HEK293 (cell line): ENCODE results near the gene SLC46A1.
A peak's percentile ranks its signal among the peaks of the same experiment; 100 is the strongest.

Experiments used
- CTCF ChIP-seq: fragments of 450-650 bp; formaldehyde crosslinking; IDR thresholded peaks from 2 replicates; pipeline ENCODE4 v1.5.1; 2016; ENCODE audit warnings: missing biosample characterization, missing genetic modification characterization
- IKZF3 ChIP-seq: fragments of 450-650 bp; IDR thresholded peaks from 2 replicates; pipeline ENCODE4 v1.5.0; 2018; ENCODE audit warnings: missing biosample characterization, mild to moderate bottlenecking, missing genetic modification characterization, moderate library complexity
- SCRT2 ChIP-seq: fragments of 450-650 bp; formaldehyde crosslinking; IDR thresholded peaks from 2 replicates; pipeline ENCODE4 v1.5.1; 2016; ENCODE audit warnings: missing biosample characterization, missing genetic modification characterization
- ZFHX2 ChIP-seq: fragments of 450-650 bp; formaldehyde crosslinking; conservative IDR thresholded peaks from 2 replicates; pipeline ENCODE4 v1.5.1; 2016; ENCODE audit warnings: missing biosample characterization, missing genetic modification characterization
- ZFP41 ChIP-seq: fragments of 450-650 bp; formaldehyde crosslinking; IDR thresholded peaks from 2 replicates; pipeline ENCODE4 v1.5.1; 2016; ENCODE audit warnings: missing biosample characterization, missing genetic modification characterization, borderline replicate concordance
- ZNF221 ChIP-seq: fragments of 450-650 bp; formaldehyde crosslinking; IDR thresholded peaks from 2 replicates; pipeline ENCODE4 v1.5.1; 2017; ENCODE audit warnings: missing biosample characterization, missing genetic modification characterization, borderline replicate concordance
- ZNF274 ChIP-seq, 2 experiments: fragments of 200-500 bp in 1 of 2; fragments of 450-650 bp in 1 of 2; sonication (Bioruptor generic) in 1 of 2; formaldehyde crosslinking in 1 of 2; IDR thresholded peaks; 2 replicates each; pipeline versions ENCODE4 v1.5.1 to v1.6.1; 2014 to 2016; ENCODE audit warnings: borderline replicate concordance in 1 of 2, inconsistent platforms in 1 of 2, low read length in 1 of 2, missing biosample characterization in 1 of 2, missing genetic modification characterization in 1 of 2
- ZNF324 ChIP-seq: fragments of 450-650 bp; formaldehyde crosslinking; IDR thresholded peaks from 2 replicates; pipeline ENCODE4 v1.5.1; 2016; ENCODE audit warnings: missing biosample characterization, missing genetic modification characterization
- ZNF341 ChIP-seq: fragments of 450-650 bp; formaldehyde crosslinking; IDR thresholded peaks from 2 replicates; pipeline ENCODE4; 2016; ENCODE audit warnings: low read depth, missing biosample characterization, missing genetic modification characterization

DNA sequence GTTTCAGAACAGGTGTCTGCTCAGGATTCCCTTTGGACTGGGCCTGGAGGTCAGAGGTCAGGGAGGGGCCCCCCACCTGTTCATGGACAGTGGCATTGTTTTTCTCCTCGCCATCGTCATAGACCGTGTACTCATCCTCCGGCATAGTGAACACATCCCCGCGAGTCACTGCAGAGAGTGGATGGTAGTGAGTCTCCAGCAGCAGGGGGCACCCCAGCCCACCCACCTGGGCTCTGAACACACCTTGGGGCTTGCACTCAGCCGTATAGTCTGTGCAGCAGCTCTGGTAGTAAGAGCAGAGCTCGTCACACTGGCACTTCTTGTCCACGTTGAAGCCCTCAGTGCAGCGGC, 36.4 kb downstream of the SLC46A1 start:
- TF ChIP-seq ZNF324 (tag by site-specific recombination) (no peak), IKZF3 (no peak), ZNF274 (IDR thresholded peaks at IDR 0.05; ENCODE audit: low read length) (no peak), ZNF274 (tag by site-specific recombination; IDR thresholded peaks at IDR 0.05; ENCODE audit: borderline replicate concordance) (no peak), ZNF221 (tag by site-specific recombination) (no peak), SCRT2 (tag by site-specific recombination) (0 out of 2 replicates have a peak, but pooled peaks have one; percentile 21), ZFP41 (no peak), CTCF (tag by site-specific recombination) (peak; percentile 25; the same call in 1 of the 2 replicates), ZNF341 (tag by site-specific recombination) (no peak), ZFHX2 (tag by site-specific recombination) (no peak)
